Ascending aorta (tissue), 2 donors: ENCODE measurements around the gene NINJ1. TPM values are rescaled to one million over a fixed set of nuclear protein-coding genes. Genes with fewer than 3 reads are reported as not detected.
A peak's percentile ranks its signal among the peaks of the same experiment; 100 is the strongest.

ENCODE experiments used
- DNase-seq, 2 donors: peaks; one replicate each; pipeline ENCODE4 v3.0.0-alpha.2; 2019; ENCODE audit warnings: low spot score in 2 of 2
- H3K27ac ChIP-seq, 2 donors: fragments of 200-600 bp; sonication (generic); one replicate each; pipeline ENCODE4 v1.5.1; 2016 to 2017; ENCODE audit warnings: mild to moderate bottlenecking in 1 of 2
- H3K27me3 ChIP-seq: fragments of 200-600 bp; sonication (generic); one replicate; pipeline ENCODE4 v1.5.1; 2017
- H3K36me3 ChIP-seq, 2 donors: fragments of 200-600 bp; sonication (generic); one replicate each; pipeline ENCODE4 v1.5.1; 2016
- H3K4me1 ChIP-seq, 2 donors: fragments of 200-600 bp; sonication (generic); one replicate each; pipeline ENCODE4 v1.5.1; 2016 to 2017; ENCODE audit warnings: mild to moderate bottlenecking in 1 of 2
- H3K4me3 ChIP-seq, 2 donors: fragments of 200-600 bp; sonication (generic); one replicate each; pipeline ENCODE4 v1.5.1; 2016 to 2017; ENCODE audit warnings: mild to moderate bottlenecking in 1 of 2
- H3K9me3 ChIP-seq, 2 donors: fragments of 200-600 bp; sonication (generic); one replicate each; pipeline ENCODE4 v1.5.1; 2016
- intact Hi-C: fragments of 100-400 bp; cut with DNase I; formaldehyde crosslinking; loops from one replicate; pipeline ENCODE4 v1.15.1; 2023
- total RNA-seq: library from RNA; depleted of rRNA; stranded (reverse); fragments of >200 nt; gene quantifications from one replicate; pipeline ENCODE4 v1.1.0, GENCODE V29; 2016
- TF ChIP-seq, protein P1 (sequence below), 3 experiments: fragments of 200-600 bp in 2 of 3; fragments of 450-650 bp in 1 of 3; sonication (generic) in 2 of 3; IDR thresholded peaks; one replicate each; pipeline ENCODE4 v1.5.1; 2016 to 2019; ENCODE audit warnings: antibody characterized with exemption in 3 of 3, mild to moderate bottlenecking in 1 of 3, moderate library complexity in 1 of 3

The NINJ1 gene
- total RNA-seq, 1 donor from 2014 or later, result 156 TPM

GRCh38 chr9:93079371-93079770 lies 54.7 kb downstream of the NINJ1 start:
- intact Hi-C loops, result no loop called here
- no peaks in the 10 kb centered on the region for H3K9me3 ChIP-seq
- no peaks in the 10 kb centered on the region for H3K27me3 ChIP-seq
- no peak overlapping the region for H3K4me3 ChIP-seq
- peaks cover 0 to 12% of the 10 kb centered on the region in 2 donors for H3K36me3 ChIP-seq
- TF ChIP-seq, protein P1, sequence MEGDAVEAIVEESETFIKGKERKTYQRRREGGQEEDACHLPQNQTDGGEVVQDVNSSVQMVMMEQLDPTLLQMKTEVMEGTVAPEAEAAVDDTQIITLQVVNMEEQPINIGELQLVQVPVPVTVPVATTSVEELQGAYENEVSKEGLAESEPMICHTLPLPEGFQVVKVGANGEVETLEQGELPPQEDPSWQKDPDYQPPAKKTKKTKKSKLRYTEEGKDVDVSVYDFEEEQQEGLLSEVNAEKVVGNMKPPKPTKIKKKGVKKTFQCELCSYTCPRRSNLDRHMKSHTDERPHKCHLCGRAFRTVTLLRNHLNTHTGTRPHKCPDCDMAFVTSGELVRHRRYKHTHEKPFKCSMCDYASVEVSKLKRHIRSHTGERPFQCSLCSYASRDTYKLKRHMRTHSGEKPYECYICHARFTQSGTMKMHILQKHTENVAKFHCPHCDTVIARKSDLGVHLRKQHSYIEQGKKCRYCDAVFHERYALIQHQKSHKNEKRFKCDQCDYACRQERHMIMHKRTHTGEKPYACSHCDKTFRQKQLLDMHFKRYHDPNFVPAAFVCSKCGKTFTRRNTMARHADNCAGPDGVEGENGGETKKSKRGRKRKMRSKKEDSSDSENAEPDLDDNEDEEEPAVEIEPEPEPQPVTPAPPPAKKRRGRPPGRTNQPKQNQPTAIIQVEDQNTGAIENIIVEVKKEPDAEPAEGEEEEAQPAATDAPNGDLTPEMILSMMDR (IDR thresholded peaks at IDR 0.05), result no peak
- DNase-seq, result peak in 1 of 2 donors; percentile 50
- H3K4me1 ChIP-seq, result peaks cover 0 to 2% of the 10 kb centered on the region in 2 donors
- H3K27ac ChIP-seq, result no peak overlapping the region

GRCh38 chr9:93077811-93078210 lies 56.2 kb downstream of the NINJ1 start:
- Histone ChIP-seq H3K27ac (no peak overlapping the region), H3K36me3 (peaks cover 0 to 11% of the 10 kb centered on the region in 2 donors), H3K4me1 (peaks cover under 1 to 5% of the 10 kb centered on the region in 2 donors), H3K9me3 (no peaks in the 10 kb centered on the region), H3K4me3 (no peak overlapping the region), H3K27me3 (no peaks in the 10 kb centered on the region)
- DNase-seq, result no peak
- TF ChIP-seq, protein P1 (IDR thresholded peaks at IDR 0.05), result no peak
- intact Hi-C loops, result no loop called here

DNA sequence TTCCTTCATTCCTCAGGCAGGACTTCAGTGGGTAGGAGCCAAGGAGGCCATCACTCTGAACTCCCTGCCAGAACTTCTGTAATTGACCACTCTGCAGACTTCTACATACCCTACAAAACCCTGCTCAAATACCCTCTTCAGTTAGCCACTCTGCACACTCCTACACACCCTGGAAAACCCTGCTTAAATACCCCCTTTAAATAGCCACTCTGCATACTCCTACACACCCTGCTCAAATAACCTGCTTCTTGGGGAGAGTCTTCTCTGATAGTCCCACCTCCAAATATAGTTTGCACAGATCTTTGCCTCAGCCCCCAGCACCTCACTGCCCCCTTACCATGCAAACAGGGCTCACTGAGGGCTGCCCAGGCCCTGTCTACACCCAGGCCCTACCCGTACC lies 56.7 kb downstream of the NINJ1 start:
- TF ChIP-seq, protein P1 (IDR thresholded peaks at IDR 0.05), result no peak
- H3K27ac ChIP-seq, result no peak overlapping the region
- no peaks in the 10 kb centered on the region for H3K9me3 ChIP-seq
- H3K36me3 ChIP-seq, result peaks cover 0 to 11% of the 10 kb centered on the region in 2 donors
- H3K4me1 ChIP-seq, result peaks cover 5 to 9% of the 10 kb centered on the region in 2 donors
- no peaks in the 10 kb centered on the region for H3K27me3 ChIP-seq
- H3K4me3 ChIP-seq, result no peak overlapping the region
- intact Hi-C loops, result no loop called here
- no peak for DNase-seq

GRCh38 chr9:93076792-93077128 lies 57.3 kb downstream of the NINJ1 start:
- H3K4me1 ChIP-seq, result peaks cover 9 to 15% of the 10 kb centered on the region in 2 donors
- TF ChIP-seq, protein P1 (IDR thresholded peaks at IDR 0.05), result no peak
- DNase-seq, result no peak
- intact Hi-C loops, result no loop called here
- H3K27ac ChIP-seq, result no peak overlapping the region
- no peak overlapping the region for H3K4me3 ChIP-seq
- H3K9me3 ChIP-seq, result no peaks in the 10 kb centered on the region
- no peaks in the 10 kb centered on the region for H3K27me3 ChIP-seq
- H3K36me3 ChIP-seq, result peaks cover 0 to 11% of the 10 kb centered on the region in 2 donors

- H3K4me1 ChIP-seq, result peaks cover 9 to 20% of the 10 kb centered on the region in 2 donors
- H3K36me3 ChIP-seq, result peaks cover 0 to 11% of the 10 kb centered on the region in 2 donors
- no peak overlapping the region for H3K4me3 ChIP-seq
- no peaks in the 10 kb centered on the region for H3K9me3 ChIP-seq
- no peaks in the 10 kb centered on the region for H3K27me3 ChIP-seq
- intact Hi-C loops, result no loop called here
- H3K27ac ChIP-seq, result no peak overlapping the region
- DNase-seq, result no peak
- TF ChIP-seq, protein P1 (IDR thresholded peaks at IDR 0.05), result no peak
These were observed 57.8 kb downstream of the NINJ1 start for GRCh38 chr9:93076101-93076791.
